GM12874 (cell line): ENCODE measurements around the gene CLIC5.

Experiments
- CTCF ChIP-seq: IDR thresholded peaks from 2 replicates; pipeline ENCODE4 v1.5.1; 2011; ENCODE audit warnings: low read depth, mild to moderate bottlenecking, control low read depth, low read length, moderate library complexity; ENCODE audit not compliant: insufficient read depth

The CLIC5 gene

DNA sequence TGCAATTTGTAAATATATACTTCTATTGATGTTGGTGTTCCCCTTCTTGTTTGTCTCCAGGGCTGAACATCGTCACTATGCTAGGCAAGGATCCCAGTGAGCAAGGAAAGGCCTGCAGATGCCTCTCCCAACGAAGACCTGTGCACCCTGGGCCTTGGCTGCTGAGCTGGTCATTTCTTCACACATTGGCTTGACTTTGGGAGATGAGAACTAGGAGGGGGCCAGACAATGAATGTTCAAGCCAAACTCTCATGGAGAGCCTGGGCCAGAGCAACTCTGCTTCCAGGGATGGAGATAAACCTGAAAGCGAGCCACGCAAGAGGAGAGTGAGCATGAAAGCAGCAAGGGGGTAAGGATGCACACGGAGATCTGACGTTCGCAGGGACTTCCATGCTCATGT, 104.0 kb downstream of the CLIC5 start:
- TF ChIP-seq CTCF, result no peak

GRCh38 chr6:45903959-45904358, 111.7 kb downstream of the CLIC5 start:
- no peak for TF ChIP-seq CTCF

- no peak for TF ChIP-seq CTCF
Observed at GRCh38 chr6:45902984-45903383, 112.7 kb downstream of the CLIC5 start.

- no peak for TF ChIP-seq CTCF
Observed at GRCh38 chr6:45901767-45902650, 113.7 kb downstream of the CLIC5 start.

DNA sequence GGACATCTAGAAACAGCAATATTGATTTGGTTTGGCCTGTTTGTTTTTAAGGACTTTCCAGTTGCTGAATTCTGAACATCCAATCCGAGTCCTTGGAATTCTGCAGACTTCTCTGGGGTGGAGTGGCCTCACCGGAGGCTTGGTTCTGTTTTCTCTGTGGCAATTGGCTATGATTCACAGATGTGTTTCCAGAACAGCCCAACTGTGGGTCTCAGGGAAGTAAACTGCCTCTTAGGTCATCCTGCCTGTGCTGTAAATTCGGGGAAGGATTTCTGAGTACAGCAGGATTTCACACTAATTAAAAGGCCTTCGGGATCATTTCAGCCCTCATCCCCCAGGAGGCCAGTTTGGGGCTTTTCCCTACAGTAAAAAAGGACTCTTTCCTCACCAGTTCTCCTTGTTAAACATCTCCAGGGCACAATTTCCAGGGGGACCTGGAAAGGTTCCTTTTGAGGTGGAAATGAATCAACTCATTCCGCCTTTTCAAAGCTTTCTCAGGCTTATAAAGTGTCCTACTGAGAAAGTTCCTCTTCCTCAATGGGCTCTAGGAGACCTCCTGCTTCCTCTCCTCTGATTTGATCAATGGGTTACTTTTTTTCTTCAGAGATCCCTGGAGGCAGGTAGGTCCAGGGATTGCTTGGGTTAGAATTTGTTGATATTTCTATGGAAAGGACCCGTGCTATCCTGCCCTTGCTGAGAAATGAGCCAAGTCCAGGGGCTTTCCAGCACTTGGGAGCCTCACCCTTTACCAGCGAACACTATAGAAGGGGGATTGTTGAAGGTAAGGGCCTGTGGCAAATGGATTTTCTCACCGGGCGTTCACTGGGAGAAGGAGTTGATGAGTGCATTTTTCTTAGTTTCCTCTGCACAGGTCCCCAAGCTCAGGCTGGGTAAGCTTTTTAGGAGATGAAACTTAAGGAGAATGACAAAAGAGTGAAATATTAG, 114.6 kb downstream of the CLIC5 start:
- no peak for TF ChIP-seq CTCF

DNA sequence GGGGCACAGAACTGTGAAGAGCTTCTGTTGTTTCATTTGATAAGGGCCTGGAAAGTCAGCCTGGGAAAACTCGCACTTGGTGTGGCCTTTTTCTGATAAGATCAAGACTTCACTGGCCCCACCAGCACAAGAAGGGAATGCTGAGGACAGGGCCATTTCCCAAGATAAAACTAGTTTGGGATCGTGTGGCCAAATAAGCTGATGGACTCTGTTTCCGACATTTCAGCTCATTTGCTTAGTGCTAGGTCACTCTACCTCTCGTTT, 116.0 kb downstream of the CLIC5 start:
- TF ChIP-seq CTCF, result no peak

- no peak for TF ChIP-seq CTCF
Observed at GRCh38 chr6:45898941-45899682, 116.5 kb downstream of the CLIC5 start.
